Retinal pigment epithelial cell (primary cell): ENCODE results near the gene HECTD1.
A peak's percentile ranks its signal among the peaks of the same experiment; 100 is the strongest.
"Not testable (repeated sequence)": the region's sequence is repeated elsewhere in the genome, so short reads cannot be mapped to it uniquely, and the experiment has no call there.

Experiments
- DNase-seq: peaks from one replicate; pipeline ENCODE4 v3.0.0-alpha.2; 2010; ENCODE audit warnings: low read depth
- H3K4me3 ChIP-seq: 2 replicates; pipeline ENCODE4 v1.5.1; 2011; ENCODE audit warnings: mild to moderate bottlenecking, low read length, control low read depth, moderate library complexity
- TF ChIP-seq, protein P1 (sequence below): conservative IDR thresholded peaks from 2 replicates; pipeline ENCODE4 v1.5.1; 2011; ENCODE audit warnings: low read depth, low read length, control low read depth, inconsistent platforms

The HECTD1 gene

DNA sequence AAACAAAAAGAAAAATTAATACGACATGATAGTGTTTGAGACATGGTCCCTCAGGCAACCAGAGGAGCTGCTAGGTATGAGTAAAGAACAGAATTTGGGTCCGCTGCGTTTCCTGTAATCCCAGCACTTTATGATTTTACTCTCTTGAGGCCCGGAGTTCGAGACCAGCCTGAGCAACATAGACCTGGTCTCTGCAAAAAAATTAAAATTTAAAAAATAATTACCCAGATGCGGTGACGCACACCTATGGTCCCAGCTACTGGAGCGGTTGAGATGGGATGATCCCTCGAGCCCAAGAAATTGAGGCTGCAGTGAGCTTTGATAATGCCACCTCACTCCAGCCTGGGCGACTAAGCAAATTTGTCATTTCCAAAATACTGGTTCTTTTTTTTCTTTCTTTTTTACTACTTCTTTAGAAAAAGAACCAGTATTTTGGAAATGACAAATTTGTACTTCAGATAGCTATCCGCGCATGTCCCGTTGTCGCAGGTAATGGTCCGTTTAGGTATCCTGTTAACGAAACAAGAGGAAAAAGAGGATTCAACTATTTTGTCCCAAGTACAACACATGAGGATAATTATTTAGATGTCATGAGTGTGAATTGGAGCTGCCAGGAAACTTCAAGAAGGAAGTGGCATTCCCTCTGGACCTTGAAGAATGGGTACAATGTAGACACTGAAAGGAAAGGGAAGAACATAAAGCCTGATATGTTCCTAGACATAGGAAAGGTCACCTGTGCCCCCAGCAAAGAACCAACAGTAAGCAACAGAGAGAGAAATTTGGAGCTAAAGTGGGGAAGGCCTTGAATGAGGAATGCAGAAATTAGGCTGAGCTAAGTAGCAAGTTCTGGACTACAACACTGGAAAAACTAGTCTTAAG, 1.2 kb upstream of the HECTD1 start:
- DNase-seq: no peak

GRCh38 chr14:31207287-31207754, 272 bp downstream of the HECTD1 start:
- peak overlapping the region; percentile 58 for H3K4me3 ChIP-seq
- TF ChIP-seq, protein P1, sequence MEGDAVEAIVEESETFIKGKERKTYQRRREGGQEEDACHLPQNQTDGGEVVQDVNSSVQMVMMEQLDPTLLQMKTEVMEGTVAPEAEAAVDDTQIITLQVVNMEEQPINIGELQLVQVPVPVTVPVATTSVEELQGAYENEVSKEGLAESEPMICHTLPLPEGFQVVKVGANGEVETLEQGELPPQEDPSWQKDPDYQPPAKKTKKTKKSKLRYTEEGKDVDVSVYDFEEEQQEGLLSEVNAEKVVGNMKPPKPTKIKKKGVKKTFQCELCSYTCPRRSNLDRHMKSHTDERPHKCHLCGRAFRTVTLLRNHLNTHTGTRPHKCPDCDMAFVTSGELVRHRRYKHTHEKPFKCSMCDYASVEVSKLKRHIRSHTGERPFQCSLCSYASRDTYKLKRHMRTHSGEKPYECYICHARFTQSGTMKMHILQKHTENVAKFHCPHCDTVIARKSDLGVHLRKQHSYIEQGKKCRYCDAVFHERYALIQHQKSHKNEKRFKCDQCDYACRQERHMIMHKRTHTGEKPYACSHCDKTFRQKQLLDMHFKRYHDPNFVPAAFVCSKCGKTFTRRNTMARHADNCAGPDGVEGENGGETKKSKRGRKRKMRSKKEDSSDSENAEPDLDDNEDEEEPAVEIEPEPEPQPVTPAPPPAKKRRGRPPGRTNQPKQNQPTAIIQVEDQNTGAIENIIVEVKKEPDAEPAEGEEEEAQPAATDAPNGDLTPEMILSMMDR: no peak
- DNase-seq: peak; percentile 61

More for the DNA sequence above, 1.2 kb upstream of the HECTD1 start:
- TF ChIP-seq, protein P1: no peak
- H3K4me3 ChIP-seq: peak overlapping the region; percentile 60

- peak overlapping the region; percentile 58 for H3K4me3 ChIP-seq
- no peak for DNase-seq
- TF ChIP-seq, protein P1: no peak
These were observed 882 bp downstream of the HECTD1 start for GRCh38 chr14:31206536-31207286.

- TF ChIP-seq, protein P1: no peak
- peak overlapping the region; percentile 58 for H3K4me3 ChIP-seq
- no peak for DNase-seq
These were observed 1.7 kb downstream of the HECTD1 start for GRCh38 chr14:31205681-31206535.

DNA sequence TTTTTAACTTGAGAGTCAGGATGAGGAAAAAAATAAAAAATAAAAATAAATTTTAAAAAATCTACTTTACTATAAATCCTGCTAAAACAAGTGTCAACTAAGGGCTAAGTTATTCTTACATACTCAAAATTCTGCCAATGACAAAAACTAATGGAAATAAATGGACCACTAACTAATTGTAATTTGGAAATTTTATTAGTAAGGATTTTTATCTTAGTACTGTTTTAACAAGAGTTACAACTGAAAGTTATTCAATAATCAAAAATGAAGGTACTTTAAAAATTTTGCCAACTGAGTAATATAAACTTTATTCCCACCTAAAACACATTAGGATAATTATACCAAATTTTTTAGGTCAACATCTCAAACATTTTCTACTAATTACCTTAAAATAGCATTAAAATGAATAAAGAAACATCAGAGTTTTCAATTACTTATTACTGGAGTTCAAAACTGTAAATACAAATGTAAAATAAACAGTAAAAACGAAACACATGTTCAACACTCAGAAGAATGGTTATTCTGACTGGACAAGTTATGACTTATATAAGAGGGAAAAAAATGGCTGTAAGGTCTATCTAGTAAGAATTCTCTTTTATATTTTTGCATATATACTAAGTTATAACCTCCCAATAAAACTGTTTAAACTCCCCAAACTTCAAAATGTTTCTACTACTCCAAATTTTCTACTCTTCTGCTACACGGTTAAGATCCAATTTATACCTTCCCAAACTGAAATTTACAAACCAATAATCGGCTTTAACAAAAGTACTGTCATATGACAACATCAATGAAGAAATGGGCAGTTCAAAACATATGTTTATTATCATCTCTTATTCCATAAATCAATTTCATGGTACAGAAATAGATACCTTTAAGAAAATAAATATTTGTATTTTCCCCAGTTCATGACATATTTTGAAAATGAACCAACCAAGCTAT, 2.7 kb downstream of the HECTD1 start:
- no peak for DNase-seq
- TF ChIP-seq, protein P1: no peak
- H3K4me3 ChIP-seq: peak overlapping the region; percentile 58

DNA sequence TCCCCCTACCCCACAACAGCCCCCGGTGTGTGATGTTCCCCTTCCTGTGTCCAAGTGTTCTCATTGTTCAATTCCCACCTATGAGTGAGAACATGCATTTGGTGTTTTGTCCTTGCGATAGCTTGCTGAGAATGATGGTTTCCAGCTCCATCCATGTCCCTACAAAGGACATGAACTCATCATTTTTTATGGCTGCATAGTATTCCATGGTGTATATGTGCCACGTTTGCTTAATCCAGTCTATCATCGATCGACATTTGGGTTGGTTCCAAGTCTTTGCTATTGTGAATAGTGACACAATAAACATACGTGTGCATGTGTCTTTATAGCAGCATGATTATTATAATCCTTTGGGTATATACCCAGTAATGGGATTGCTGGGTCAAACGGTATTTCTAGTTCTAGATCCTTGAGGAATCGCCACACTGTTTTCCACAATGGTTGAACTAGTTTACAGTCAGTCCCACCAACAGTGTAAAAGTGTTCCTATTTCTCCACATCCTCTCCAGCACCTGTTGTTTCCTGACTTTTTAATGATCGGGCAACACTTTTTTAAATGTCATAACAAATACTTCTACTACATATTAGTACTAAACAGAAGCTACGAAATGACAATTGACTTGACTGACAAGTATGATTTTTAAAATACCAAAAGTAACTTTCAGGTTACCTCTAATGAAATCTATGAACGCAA, 3.5 kb downstream of the HECTD1 start:
- not testable (repeated sequence) for DNase-seq, H3K4me3 ChIP-seq
